ENCODE measurements around the gene ADAMTS13.

The ADAMTS13 gene

GRCh38 chr9:133427658-133428348, 5.6 kb downstream of the ADAMTS13 start:
- WGBS = 54% methylated on average over 10 of the region's 10 CpGs
- H3K9me3 ChIP-seq (ENCODE audit: insufficient read depth, low read depth, low read length) = 0 out of 2 replicates have a peak, but pooled peaks cover 2% of the 10 kb centered on the region
- no peak overlapping the region for H3K9ac ChIP-seq (ENCODE audit: low read depth, low read length)
- peak overlapping the region; percentile 57 for H3K4me3 ChIP-seq (ENCODE audit: low read length)
- peak overlapping the region; percentile 25; the same call in 1 of the 2 replicates for H3K27ac ChIP-seq (ENCODE audit: low read depth, low read length)
- 0 out of 2 replicates have a peak, but pooled peaks cover 4% of the 10 kb centered on the region for H3K36me3 ChIP-seq (ENCODE audit: insufficient read depth, low read length)
- no peaks in the 10 kb centered on the region for H3K4me1 ChIP-seq (ENCODE audit: insufficient read depth, low read length)
- peaks cover 20% of the 10 kb centered on the region for H3K27me3 ChIP-seq (ENCODE audit: insufficient read depth, low read length)

DNA sequence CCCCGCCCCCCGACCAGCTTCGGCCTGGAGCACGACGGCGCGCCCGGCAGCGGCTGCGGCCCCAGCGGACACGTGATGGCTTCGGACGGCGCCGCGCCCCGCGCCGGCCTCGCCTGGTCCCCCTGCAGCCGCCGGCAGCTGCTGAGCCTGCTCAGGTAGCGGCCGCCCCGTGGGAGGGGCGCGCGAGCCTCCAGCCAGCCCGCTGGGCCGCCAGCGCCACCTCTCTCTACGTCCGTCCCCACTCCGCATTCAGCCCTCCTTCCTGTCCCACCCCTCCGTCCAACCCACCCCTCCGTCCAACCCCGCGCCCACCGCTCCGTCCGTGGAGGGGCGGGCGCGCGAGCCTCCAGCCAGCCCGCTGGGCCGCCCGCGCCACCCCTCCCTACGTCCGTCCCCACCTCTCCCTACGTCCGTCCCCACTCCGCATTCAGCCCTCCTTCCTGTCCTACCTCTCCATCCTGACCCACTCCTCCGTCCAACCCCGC, 6.5 kb downstream of the ADAMTS13 start:
- 0 out of 2 replicates have a peak, but pooled peaks cover 2% of the 10 kb centered on the region for H3K9me3 ChIP-seq (ENCODE audit: insufficient read depth, low read depth, low read length)
- H3K4me1 ChIP-seq (ENCODE audit: insufficient read depth, low read length) = no peaks in the 10 kb centered on the region
- under 1% methylated on average over 57 of the region's 57 CpGs for WGBS
- H3K27me3 ChIP-seq (ENCODE audit: insufficient read depth, low read length) = peaks cover 20% of the 10 kb centered on the region
- H3K36me3 ChIP-seq (ENCODE audit: insufficient read depth, low read length) = 0 out of 2 replicates have a peak, but pooled peaks cover 4% of the 10 kb centered on the region
- no peak overlapping the region for H3K27ac ChIP-seq (ENCODE audit: low read depth, low read length)
- H3K4me3 ChIP-seq (ENCODE audit: low read length) = peak overlapping the region; percentile 57
- no peak overlapping the region; the same call in 1 of the 2 replicates for H3K9ac ChIP-seq (ENCODE audit: low read depth, low read length)

- Histone ChIP-seq H3K27me3 (ENCODE audit: insufficient read depth, low read length) (peaks cover 20% of the 10 kb centered on the region), H3K9me3 (ENCODE audit: insufficient read depth, low read depth, low read length) (0 out of 2 replicates have a peak, but pooled peaks cover 2% of the 10 kb centered on the region), H3K36me3 (ENCODE audit: insufficient read depth, low read length) (0 out of 2 replicates have a peak, but pooled peaks cover 4% of the 10 kb centered on the region), H3K9ac (ENCODE audit: low read depth, low read length) (no peak overlapping the region), H3K4me3 (ENCODE audit: low read length) (peak overlapping the region; percentile 53), H3K27ac (ENCODE audit: low read depth, low read length) (no peak overlapping the region), H3K4me1 (ENCODE audit: insufficient read depth, low read length) (no peaks in the 10 kb centered on the region)
- WGBS = 1% methylated on average over 18 of the region's 18 CpGs
These were observed 7.0 kb downstream of the ADAMTS13 start for GRCh38 chr9:133429214-133429613.

GRCh38 chr9:133429641-133430161, 7.5 kb downstream of the ADAMTS13 start:
- no peak overlapping the region for H3K9ac ChIP-seq (ENCODE audit: low read depth, low read length)
- H3K36me3 ChIP-seq (ENCODE audit: insufficient read depth, low read length) = 0 out of 2 replicates have a peak, but pooled peaks cover 4% of the 10 kb centered on the region
- no peaks in the 10 kb centered on the region for H3K4me1 ChIP-seq (ENCODE audit: insufficient read depth, low read length)
- peak overlapping the region; percentile 53 for H3K4me3 ChIP-seq (ENCODE audit: low read length)
- H3K27me3 ChIP-seq (ENCODE audit: insufficient read depth, low read length) = peaks cover 20% of the 10 kb centered on the region
- H3K27ac ChIP-seq (ENCODE audit: low read depth, low read length) = no peak overlapping the region
- H3K9me3 ChIP-seq (ENCODE audit: insufficient read depth, low read depth, low read length) = 0 out of 2 replicates have a peak, but pooled peaks cover 2% of the 10 kb centered on the region
- 6% methylated on average over 49 of the region's 49 CpGs for WGBS

DNA sequence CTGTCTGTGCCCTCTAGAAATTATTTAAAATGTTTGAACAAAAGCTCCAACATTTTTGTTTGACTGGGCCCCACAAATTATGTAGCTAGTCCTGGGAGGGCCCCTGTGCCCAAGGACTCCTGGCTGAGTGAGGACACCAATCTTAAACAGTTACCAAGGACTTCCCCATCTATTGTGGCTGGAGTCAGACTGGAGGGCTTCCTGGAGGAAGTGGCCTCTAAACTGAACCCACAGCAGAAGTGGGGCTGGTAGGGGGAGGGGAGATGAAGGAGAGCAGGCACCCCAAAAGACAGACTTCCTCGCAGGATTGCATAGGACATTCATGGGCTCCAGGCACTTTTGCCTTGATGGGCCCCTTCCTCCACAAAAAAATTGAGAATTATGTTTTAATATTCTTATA, 8.1 kb downstream of the ADAMTS13 start:
- Histone ChIP-seq H3K4me1 (ENCODE audit: insufficient read depth, low read length) (no peaks in the 10 kb centered on the region), H3K9me3 (ENCODE audit: insufficient read depth, low read depth, low read length) (0 out of 2 replicates have a peak, but pooled peaks cover 2% of the 10 kb centered on the region), H3K4me3 (ENCODE audit: low read length) (peak overlapping the region; percentile 53), H3K27ac (ENCODE audit: low read depth, low read length) (no peak overlapping the region), H3K27me3 (ENCODE audit: insufficient read depth, low read length) (peaks cover 20% of the 10 kb centered on the region), H3K36me3 (ENCODE audit: insufficient read depth, low read length) (0 out of 2 replicates have a peak, but pooled peaks cover 4% of the 10 kb centered on the region), H3K9ac (ENCODE audit: low read depth, low read length) (no peak overlapping the region)
- WGBS = no CpG with 5 or more reads among the region's 1 CpG

DNA sequence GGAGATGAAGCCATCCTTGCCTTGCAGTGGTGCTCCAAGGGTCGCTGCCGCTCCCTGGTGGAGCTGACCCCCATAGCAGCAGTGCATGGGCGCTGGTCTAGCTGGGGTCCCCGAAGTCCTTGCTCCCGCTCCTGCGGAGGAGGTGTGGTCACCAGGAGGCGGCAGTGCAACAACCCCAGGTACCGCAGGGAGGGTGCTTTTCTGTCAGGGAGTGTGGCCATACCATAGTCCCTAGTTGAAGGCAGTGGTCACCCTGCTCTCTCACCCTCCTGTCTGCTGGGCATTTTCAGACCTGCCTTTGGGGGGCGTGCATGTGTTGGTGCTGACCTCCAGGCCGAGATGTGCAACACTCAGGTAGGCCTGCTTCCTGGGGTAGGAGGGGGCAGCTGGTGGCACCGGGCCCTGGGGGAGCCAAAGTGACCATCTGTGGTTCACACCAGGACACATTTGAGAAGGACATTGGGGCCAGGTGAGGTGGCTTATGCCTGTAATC, 11.2 kb downstream of the ADAMTS13 start:
- no peaks in the 10 kb centered on the region for H3K4me1 ChIP-seq (ENCODE audit: insufficient read depth, low read length)
- WGBS = 90% methylated on average over 11 of the region's 11 CpGs
- H3K9ac ChIP-seq (ENCODE audit: low read depth, low read length) = no peak overlapping the region
- peaks cover 9% of the 10 kb centered on the region for H3K27me3 ChIP-seq (ENCODE audit: insufficient read depth, low read length)
- no peaks in the 10 kb centered on the region for H3K9me3 ChIP-seq (ENCODE audit: insufficient read depth, low read depth, low read length)
- H3K27ac ChIP-seq (ENCODE audit: low read depth, low read length) = no peak overlapping the region
- H3K4me3 ChIP-seq (ENCODE audit: low read length) = no peak overlapping the region
- H3K36me3 ChIP-seq (ENCODE audit: insufficient read depth, low read length) = no peaks in the 10 kb centered on the region

- no peaks in the 10 kb centered on the region for H3K36me3 ChIP-seq (ENCODE audit: insufficient read depth, low read length)
- H3K4me3 ChIP-seq (ENCODE audit: low read length) = no peak overlapping the region
- no peak overlapping the region for H3K9ac ChIP-seq (ENCODE audit: low read depth, low read length)
- H3K4me1 ChIP-seq (ENCODE audit: insufficient read depth, low read length) = no peaks in the 10 kb centered on the region
- no peaks in the 10 kb centered on the region for H3K27me3 ChIP-seq (ENCODE audit: insufficient read depth, low read length)
- H3K9me3 ChIP-seq (ENCODE audit: insufficient read depth, low read depth, low read length) = no peaks in the 10 kb centered on the region
- H3K27ac ChIP-seq (ENCODE audit: low read depth, low read length) = no peak overlapping the region
- WGBS = 87% methylated on average over 16 of the region's 16 CpGs
These were observed 14.5 kb downstream of the ADAMTS13 start for GRCh38 chr9:133436681-133437080.

DNA sequence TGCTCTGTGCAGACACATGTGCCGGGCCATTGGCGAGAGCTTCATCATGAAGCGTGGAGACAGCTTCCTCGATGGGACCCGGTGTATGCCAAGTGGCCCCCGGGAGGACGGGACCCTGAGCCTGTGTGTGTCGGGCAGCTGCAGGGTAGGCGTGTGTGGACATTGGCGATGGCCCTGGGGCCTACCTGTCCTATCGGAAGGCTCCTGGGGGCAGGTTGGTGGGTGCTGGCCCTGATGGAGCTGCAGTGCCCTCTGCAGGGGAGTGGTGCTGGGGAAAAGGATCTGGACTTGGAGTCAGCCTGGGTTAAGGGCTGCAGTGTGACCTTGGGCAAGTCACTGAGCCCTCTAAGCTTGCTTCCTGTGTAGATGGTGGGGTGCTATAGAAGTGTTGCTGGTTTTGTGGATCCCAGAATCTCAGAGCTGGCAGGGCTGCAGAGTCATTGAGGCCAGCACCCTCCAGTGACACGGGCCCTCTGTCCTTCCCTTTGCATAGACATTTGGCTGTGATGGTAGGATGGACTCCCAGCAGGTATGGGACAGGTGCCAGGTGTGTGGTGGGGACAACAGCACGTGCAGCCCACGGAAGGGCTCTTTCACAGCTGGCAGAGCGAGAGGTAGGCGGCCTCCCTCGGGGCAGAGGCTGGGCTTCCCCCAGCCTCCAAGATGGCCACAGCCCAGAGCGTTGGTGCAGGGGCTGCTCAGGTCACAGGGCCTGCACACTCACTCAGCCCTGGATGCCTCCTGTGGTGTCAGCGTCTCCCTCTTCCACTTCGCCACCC, 15.8 kb downstream of the ADAMTS13 start:
- WGBS = 92% methylated on average over 20 of the region's 20 CpGs

DNA sequence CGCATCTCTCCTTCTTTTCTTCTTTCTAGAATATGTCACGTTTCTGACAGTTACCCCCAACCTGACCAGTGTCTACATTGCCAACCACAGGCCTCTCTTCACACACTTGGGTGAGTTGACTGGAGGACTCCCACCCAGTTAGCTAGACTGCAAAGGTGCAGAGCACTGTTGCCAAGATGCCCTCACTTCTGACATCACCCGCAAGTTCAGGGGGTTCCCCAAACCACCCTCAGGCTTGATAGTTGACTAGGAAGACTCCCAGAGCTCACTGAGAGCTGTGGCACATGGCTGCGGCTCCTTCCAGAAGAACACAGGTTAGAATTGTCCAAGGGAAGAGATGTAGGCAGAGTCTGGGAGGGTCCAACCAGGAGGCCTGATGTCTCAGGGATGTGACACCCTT, 17.2 kb downstream of the ADAMTS13 start:
- Histone ChIP-seq H3K36me3 (ENCODE audit: insufficient read depth, low read length) (no peaks in the 10 kb centered on the region), H3K4me3 (ENCODE audit: low read length) (no peak overlapping the region), H3K4me1 (ENCODE audit: insufficient read depth, low read length) (no peaks in the 10 kb centered on the region), H3K27me3 (ENCODE audit: insufficient read depth, low read length) (no peaks in the 10 kb centered on the region), H3K9ac (ENCODE audit: low read depth, low read length) (no peak overlapping the region), H3K27ac (ENCODE audit: low read depth, low read length) (no peak overlapping the region), H3K9me3 (ENCODE audit: insufficient read depth, low read depth, low read length) (no peaks in the 10 kb centered on the region)
- 62% methylated on average over 3 of the region's 4 CpGs for WGBS

More for the DNA sequence above, 15.8 kb downstream of the ADAMTS13 start:
- no peaks in the 10 kb centered on the region for H3K9me3 ChIP-seq (ENCODE audit: insufficient read depth, low read depth, low read length)
- H3K4me3 ChIP-seq (ENCODE audit: low read length) = no peak overlapping the region
- no peak overlapping the region for H3K27ac ChIP-seq (ENCODE audit: low read depth, low read length)
- no peaks in the 10 kb centered on the region for H3K36me3 ChIP-seq (ENCODE audit: insufficient read depth, low read length)
- H3K4me1 ChIP-seq (ENCODE audit: insufficient read depth, low read length) = no peaks in the 10 kb centered on the region
- no peak overlapping the region for H3K9ac ChIP-seq (ENCODE audit: low read depth, low read length)
- no peaks in the 10 kb centered on the region for H3K27me3 ChIP-seq (ENCODE audit: insufficient read depth, low read length)

DNA sequence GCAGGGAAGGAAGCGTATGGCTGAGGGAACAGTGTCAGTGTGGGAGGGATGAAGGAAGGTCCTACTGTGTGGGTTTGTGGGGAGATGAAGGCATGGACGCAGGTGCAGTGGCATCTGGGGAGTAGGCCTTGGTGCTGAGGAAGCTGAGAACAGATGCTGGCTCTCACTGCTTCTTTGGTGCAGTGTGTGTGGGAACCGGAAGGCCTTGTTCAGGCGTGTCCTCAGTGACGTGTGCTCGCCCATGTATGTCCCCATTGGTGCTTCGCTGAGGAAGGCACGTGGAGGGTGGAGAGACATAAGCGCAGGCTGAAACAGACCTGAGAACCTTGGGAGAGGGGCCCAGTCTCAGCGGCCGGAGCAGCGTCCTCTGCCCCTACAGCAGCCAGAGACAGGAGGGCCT, 18.7 kb downstream of the ADAMTS13 start:
- no peak overlapping the region for H3K9ac ChIP-seq (ENCODE audit: low read depth, low read length)
- H3K36me3 ChIP-seq (ENCODE audit: insufficient read depth, low read length) = no peaks in the 10 kb centered on the region
- H3K4me3 ChIP-seq (ENCODE audit: low read length) = no peak overlapping the region
- no peaks in the 10 kb centered on the region for H3K9me3 ChIP-seq (ENCODE audit: insufficient read depth, low read depth, low read length)
- no peak overlapping the region for H3K27ac ChIP-seq (ENCODE audit: low read depth, low read length)
- 93% methylated on average over 12 of the region's 12 CpGs for WGBS
- H3K27me3 ChIP-seq (ENCODE audit: insufficient read depth, low read length) = no peaks in the 10 kb centered on the region
- H3K4me1 ChIP-seq (ENCODE audit: insufficient read depth, low read length) = no peaks in the 10 kb centered on the region

- H3K4me1 ChIP-seq (ENCODE audit: insufficient read depth, low read length) = no peaks in the 10 kb centered on the region
- no peaks in the 10 kb centered on the region for H3K9me3 ChIP-seq (ENCODE audit: insufficient read depth, low read depth, low read length)
- no peak overlapping the region for H3K9ac ChIP-seq (ENCODE audit: low read depth, low read length)
- no peak overlapping the region for H3K27ac ChIP-seq (ENCODE audit: low read depth, low read length)
- no peaks in the 10 kb centered on the region for H3K27me3 ChIP-seq (ENCODE audit: insufficient read depth, low read length)
- WGBS = 87% methylated on average over 5 of the region's 5 CpGs
- no peaks in the 10 kb centered on the region for H3K36me3 ChIP-seq (ENCODE audit: insufficient read depth, low read length)
- no peak overlapping the region for H3K4me3 ChIP-seq (ENCODE audit: low read length)
These were observed 19.4 kb downstream of the ADAMTS13 start for GRCh38 chr9:133441571-133441970.

Measured in HUES64 (cell line).